Measurements from ENCODE around the gene ARIH1. TPM values are rescaled to one million over a fixed set of nuclear protein-coding genes. Genes with fewer than 3 reads are reported as not detected.

Gene ARIH1
- total and polyA plus RNA-seq, 2 of the 8 experiments (the other 6 are each of a cell fraction or from before 2014, with no cell fraction given) = 32.7 to 179 TPM

GRCh38 chr15:72521682-72522081 lies 47.6 kb downstream of the ARIH1 start (continued):
- TF ChIP-seq CHD7 (IDR thresholded peaks at IDR 0.05; ENCODE audit: insufficient replicate concordance, low read length) (no peak), POLR2AphosphoS5 (IDR thresholded peaks at IDR 0.05; ENCODE audit: low read depth, low read length) (no peak), ATF2 (IDR thresholded peaks at IDR 0.05; ENCODE audit: low read length) (no peak), MAFK (IDR thresholded peaks at IDR 0.05; ENCODE audit: low read depth, low read length) (no peak), TBP (IDR thresholded peaks at IDR 0.05; ENCODE audit: low read depth, low read length) (no peak), POU5F1 (IDR thresholded peaks at IDR 0.05; ENCODE audit: low read depth, low read length) (no peak), ATF3 (IDR thresholded peaks at IDR 0.05; ENCODE audit: insufficient read depth, low read depth, low read length) (no peak)
